GM13976 (cell line): ENCODE measurements around the gene FAM163B.

Source experiments
- DNase-seq: peaks from one replicate; pipeline ENCODE4 v3.0.0; 2012; ENCODE audit warnings: low spot score
- CTCF ChIP-seq: IDR thresholded peaks from 2 replicates; pipeline ENCODE4 v1.5.1; 2012; ENCODE audit warnings: borderline replicate concordance, mild to moderate bottlenecking; ENCODE audit not compliant: insufficient read depth; ENCODE audit errors: extremely low read depth, missing control alignments, control extremely low read depth
- in situ Hi-C: fragments of 300-500 bp; cut with MboI; formaldehyde crosslinking; loops from one replicate; pipeline ENCODE4 v1.12.0; 2022; ENCODE audit warnings: low sequenced_read_pairs, mixed read lengths, inconsistent platforms; ENCODE audit not compliant: unreplicated experiment

Gene FAM163B

GRCh38 chr9:133591116-133591910 lies 17.9 kb downstream of the FAM163B start:
- no peak for DNase-seq
- in situ Hi-C loops, result no loop called here
- TF ChIP-seq CTCF, result no peak

GRCh38 chr9:133590231-133590855 lies 18.8 kb downstream of the FAM163B start:
- in situ Hi-C loops, result no loop called here
- no peak for DNase-seq
- TF ChIP-seq CTCF, result no peak

- peak; percentile 61 for DNase-seq
- TF ChIP-seq CTCF, result peak; percentile 27
- in situ Hi-C loops, result no loop called here
Measured at GRCh38 chr9:133589454-133590227, 19.5 kb downstream of the FAM163B start.

GRCh38 chr9:133587466-133587865 lies 21.7 kb downstream of the FAM163B start:
- in situ Hi-C loops, result no loop called here
- no peak for DNase-seq
- TF ChIP-seq CTCF, result no peak

- no peak for TF ChIP-seq CTCF
- no peak for DNase-seq
- in situ Hi-C loops, result no loop called here
Measured at GRCh38 chr9:133587051-133587450, 22.1 kb downstream of the FAM163B start.

GRCh38 chr9:133585481-133586351 lies 23.5 kb downstream of the FAM163B start:
- DNase-seq, result no peak
- no peak for TF ChIP-seq CTCF
- in situ Hi-C loops, result no loop called here
